Measurements from ENCODE around the gene EPB42.

Gene EPB42

DNA sequence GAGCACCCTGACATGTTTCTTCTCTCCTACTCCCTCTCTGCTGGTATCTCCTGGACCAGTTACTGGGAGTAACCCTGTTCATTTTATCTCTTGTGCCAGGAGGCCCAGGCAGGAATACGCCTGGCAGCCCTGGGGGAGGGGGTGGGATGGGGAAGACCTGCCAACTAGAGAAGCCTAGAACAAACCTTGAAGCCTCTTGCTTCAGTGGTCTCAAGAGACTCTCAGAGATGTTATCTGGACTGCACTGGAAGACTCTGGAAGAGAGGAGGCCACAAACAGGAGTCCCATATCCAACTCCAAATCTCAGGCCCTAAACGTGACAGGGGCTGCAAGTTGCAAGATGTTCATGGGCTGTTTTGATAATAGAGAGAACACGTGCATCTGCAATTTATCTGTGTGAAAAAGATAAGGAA, at the start of gene EPB42:
Gene EPB42, minus strand, starts transcription at position 28 of the 413 bp plus-strand sequence. CDS start 193 bp downstream, outside the sequence.
- no peak for DNase-seq (ENCODE audit: low spot score)

DNA sequence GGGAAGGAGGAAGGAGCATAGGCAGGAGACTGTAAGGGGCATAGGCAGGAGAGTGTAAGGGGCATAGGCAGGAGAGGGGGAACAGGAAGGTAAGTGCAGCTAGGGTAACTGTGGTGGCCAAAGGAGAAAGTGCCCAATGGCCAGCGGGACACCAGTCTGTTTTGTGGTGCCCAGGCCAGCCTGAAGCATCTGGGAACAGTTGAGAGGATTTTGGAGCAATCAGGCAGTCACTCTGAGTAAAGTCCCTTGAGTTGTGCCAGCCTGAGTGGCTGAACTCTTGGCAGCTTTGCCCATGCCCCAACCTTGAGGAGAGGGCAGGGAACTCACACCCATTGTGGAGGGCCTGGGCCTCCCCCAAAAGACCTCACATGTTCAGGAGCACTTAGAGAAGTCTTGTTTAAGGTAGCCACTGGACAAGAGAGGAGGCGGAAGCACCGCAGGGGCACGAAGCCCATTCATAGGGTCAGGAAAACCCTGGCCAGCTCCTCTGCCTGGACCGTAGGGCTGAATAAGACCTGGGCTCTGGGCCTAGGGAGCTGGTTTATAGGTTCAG, 49.4 kb upstream of the EPB42 start:
- no peak for DNase-seq (ENCODE audit: low spot score)

DNA sequence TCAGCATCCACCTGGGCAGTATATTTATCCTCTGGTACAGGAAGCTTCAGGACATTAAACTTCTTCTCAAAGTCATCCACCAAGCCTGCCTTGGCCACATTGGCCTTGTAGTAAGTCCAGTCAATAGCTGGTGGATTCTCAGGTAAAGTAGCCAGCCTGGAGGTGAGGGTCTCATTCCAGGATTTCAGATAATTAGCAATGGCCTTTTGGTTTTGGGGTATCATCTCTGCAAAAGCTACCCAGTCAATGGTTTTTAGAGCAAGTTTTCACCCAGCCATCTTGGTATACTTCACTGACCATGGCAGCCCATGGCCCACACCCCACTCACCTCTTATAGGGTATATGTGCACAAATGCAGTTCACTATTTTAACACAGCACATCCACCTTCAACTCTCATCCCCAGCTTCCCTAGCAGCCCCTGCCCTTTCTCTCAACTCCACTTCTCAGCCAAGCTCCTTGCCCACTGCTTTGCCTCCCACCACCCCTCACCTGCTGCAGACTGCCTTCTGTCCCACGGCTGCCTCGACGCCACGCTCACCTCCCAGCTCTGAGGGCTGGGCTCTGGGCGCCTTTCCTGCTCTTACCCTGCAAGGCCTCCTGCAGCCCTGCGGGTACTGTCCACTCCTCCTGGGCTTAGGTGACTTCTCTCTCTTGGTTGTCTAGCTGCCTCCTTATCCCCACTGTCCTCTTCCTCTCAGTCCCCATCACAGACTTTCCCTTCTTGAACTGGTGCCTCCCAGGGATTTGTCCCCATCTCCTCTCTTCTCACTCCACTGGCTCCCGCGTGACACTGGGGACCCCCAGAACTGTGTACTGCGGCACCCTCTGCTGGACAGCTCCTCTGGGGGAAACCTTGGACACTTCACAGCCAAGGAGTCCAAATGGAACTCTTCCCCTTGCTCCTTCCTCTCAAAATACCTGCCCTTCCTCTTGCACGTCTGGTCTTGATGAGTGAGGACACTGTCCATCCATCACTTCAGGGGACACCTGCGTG, 47.6 kb upstream of the EPB42 start:
- DNase-seq (ENCODE audit: low spot score): no peak

DNA sequence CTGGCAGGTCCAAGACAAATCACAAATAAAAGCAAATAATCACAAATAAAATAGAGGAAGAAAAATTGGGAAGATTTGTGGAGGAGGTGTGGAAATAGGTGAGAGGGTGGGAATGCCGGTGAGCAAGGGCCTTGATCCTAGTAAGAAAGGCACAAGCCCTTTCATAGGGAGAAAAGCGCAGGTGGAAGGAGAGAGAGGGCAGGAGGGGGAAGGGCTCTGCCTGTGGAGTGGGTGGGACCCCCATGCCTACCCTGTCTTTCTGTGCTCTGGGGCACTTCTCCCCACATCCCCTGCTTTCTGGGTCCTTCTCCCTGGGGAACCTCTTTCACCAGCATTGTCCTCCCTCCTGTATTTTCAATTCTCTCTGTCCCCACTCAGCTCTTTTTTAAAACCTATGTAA, 46.6 kb upstream of the EPB42 start:
- no peak for DNase-seq (ENCODE audit: low spot score)

DNA sequence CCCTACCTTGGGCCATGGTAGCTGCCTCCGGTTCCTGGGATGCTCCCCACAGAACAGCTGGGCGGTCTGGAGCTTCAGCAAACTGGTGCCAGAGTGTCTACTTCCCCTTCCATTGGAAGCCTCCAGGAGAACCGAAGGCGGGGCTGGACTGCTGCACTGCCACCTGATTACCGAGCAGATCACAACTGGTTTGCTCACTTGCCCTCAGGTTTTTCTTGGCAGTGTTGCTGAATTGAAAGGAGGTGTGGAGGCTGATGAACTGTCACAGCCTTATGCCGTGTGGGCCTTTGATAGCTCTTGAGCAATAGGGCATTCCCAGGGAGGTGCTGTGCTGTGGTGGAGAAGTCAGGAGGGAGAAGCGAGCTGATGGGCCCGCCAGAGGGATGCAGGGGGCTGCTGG, 46.0 kb upstream of the EPB42 start, which contains the start of gene TGM5:
Gene TGM5, minus strand, starts transcription at position 95 of the 400 bp plus-strand sequence. Its CDS starts 79 bp downstream, at position 16.
- DNase-seq (ENCODE audit: low spot score): no peak

DNA sequence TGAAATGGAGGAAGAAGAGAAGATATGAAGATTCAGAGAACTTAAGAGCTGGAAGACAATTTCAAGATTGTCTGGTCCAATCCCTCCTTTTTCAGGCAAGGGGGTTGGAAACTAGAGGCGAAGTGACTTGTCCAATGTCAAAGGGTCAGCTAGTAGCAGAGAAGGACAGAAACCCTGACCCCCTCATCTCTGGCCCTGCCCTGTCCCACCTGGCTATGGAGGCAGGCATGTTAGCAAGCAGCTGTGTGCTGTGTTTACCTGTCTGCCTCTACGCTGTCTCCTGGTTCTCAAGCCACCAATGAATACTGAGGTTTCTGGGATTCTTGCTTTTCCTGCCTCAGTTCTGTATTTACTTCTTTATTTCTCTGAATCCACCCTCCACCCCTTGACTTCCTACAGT, 45.6 kb upstream of the EPB42 start:
- no peak for DNase-seq (ENCODE audit: low spot score)

DNA sequence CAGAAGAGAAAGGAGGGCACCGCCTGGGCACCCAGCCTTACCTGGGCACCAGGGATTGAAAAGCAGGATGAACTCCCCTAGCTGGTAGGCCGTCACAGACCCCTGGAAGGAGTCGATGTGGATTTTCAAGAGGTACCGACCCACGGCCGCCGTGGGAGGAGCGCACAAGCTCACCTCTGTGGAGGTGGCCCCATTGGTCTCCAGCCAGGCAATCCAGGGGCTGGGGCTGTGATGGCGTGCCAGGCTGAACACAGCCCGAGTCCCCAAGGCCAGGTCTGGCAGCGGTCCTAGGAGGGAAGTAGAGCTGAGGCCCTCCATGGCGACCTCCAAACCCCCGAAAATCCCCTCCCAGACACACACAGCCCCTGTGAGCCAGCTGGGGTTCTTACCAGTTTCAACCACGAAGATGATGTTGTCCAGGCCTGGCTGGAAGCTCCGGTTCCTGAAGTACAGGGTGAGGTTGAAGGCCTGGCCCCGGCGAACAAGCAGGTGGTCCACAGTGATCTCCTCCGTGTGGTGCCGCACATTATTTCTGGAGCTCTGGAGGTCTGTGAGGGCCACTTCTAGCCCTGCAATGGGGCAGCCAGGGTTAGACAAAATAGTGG, 39.3 kb upstream of the EPB42 start:
- DNase-seq (ENCODE audit: low spot score): no peak

DNA sequence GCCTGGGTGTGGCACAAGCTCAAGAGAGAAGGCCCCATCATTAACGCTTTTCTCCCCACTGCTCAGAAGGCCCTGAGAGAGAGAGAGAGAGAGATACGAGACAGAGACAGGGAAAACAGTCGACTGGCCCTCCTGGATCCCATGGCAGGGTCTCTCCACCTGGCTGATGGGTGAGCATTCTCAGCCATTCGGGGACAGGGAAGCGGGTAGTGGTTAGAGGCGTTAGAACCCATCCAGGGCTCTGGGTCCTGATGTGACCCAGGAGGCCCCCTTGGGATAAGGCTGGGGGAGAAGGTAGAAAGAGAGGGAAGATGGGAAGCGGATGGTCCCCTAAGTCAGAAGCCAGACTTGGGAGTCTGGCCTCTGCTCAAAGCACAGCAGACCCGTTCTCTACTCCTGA, 38.0 kb upstream of the EPB42 start:
- no peak for DNase-seq (ENCODE audit: low spot score)

DNA sequence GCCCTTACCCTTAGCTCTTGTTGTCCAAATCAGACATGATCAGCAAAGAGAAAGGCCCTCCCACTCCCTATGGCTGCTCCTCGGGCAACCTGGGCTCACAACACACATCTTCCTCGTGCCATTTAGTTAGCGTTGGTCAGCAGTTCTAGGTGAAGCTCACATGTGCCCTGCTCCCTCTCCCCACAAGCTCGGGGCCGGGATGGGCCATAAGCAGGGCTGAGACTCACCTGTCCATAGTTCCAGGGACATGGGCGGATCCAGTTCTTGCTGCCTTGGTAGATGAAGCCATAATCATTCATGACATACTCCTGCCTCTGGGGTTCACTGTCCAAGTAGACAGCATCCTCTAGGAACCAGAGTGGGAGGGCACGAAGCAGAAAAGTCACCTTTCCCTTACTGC, 35.5 kb upstream of the EPB42 start:
- no peak for DNase-seq (ENCODE audit: low spot score)

DNA sequence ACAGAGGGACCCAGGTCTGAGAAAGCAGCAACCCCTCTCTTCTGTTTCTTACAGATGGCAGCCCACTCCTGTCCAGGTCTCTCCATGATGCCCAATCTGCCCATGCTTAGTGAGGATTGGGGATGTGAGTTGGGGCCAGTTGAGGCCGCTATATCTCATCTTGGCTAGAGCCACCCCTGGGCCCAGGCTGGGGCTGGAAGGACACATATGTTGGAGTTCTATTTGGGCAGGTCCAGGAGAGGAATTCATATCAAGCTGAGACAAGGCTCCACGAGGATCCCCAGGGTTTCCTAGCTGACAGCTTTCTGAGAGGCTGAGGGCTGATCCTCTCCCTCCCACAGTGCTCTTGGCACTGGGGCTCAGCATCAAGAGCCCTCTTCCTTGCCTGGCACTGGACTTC, 34.6 kb upstream of the EPB42 start:
- no peak for DNase-seq (ENCODE audit: low spot score)

DNA sequence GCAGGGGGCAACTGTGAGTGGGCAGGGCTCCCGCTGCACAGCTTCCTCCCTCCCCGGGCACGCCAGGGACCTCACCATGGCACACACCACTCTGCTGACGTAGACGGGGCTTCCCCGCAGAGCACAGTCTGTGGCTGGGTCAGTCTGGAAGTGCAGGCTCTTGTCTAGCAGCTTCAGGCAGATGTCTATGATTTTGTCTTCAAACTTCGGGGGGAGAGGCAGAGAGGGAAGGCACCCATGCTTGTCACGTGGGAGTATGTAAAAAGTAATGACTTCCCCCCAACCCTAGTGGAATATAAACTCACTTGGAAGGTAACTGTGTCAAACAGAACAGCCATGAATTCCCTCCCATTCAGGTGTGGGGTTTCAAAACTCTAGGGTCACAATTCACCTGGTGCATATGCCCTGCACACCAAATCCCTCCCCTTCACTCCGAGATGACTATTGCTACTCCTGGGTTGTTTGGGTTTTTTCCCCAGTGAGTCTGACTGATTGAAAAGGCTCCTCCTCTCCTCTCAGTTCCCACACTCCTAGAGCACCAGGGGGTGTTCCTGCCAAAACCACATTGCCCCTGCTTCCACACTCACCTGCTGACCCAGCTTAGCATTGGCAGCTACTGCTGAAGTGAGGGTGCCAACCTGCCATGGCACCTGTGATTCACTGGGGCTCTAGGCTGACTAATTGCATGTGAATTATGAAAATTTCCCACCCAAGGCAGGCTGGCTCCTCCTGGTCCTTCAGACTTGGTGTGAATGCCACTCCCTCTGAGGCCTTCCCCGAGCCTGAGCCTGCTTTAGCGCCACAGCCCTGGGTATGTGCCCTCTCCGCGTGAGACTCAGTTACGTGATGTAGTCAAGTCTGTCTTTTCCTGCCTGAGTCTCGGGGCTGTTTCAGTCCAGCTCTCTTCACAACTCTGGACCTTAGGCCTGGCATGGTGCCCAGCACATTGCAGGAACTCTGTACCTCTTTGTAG, 32.9 kb upstream of the EPB42 start:
- DNase-seq (ENCODE audit: low spot score): no peak

DNA sequence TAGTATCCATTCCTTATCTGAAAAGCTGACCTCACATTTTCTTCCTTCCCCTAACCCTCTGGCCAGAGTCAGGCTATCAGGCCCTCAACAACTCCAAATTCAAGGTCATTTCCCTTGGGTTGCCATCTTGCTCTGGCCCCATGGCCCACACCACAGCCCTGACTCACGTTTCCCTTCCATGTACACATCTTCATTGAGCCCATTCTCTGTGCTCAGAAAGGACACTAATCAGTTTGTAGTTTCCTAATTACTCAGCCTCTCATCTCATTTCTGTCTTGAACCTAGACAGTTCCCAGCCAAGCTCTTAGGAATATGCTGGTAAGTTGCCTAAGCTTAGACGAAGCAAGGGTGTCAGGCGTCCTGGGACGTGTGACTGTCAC, 31.0 kb upstream of the EPB42 start:
- no peak for DNase-seq (ENCODE audit: low spot score)

DNA sequence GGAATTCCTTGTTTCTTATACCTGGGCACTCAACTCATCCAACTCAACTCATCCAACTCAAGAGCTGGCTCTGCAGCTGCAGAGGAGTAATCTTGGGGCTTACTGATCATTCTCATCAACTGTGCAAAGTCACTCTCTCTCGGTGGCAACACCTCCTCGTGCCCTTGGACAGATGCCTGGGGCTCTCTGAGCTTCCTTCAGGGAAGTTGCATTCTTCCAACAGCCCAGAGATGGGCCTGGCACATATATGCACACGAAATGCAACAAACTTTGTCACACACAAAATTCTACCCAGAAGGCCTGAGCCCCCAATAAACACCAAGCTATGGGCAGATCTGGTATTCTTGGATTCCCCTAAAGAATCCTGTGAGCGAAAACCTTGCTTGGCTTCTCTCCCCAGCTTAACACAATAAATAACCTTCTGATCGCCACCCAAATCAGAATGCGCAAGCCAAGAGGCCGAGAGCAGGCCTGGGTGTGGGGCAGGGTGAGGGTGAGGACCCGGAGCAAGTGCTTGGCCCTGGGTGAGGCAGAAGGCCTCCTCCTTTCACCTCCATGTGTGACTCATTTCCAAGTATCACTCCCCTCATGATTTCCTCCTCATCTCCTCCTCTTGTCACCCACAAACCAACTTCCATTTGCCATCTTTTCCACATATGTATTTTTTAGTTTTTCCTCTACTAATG, 30.5 kb upstream of the EPB42 start:
- no peak for DNase-seq (ENCODE audit: low spot score)

DNA sequence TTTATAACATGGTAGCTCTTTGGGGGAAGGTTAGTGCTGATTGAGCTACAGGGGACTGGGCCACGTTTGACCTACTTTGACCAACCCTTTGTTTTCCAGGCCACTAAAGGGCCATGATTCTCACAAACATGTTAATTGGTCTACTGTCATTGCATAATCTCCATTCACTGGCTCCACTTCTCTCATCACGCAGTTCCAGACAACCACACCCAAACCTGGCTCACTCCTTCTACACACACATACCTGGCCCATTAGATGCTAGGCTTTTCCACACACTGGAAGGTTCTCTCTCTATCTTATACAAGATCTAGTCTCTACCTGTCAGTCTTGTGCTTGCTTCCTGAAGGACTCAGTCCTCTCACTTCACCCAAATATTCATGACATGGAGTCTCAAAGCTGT, 30.0 kb upstream of the EPB42 start:
- no peak for DNase-seq (ENCODE audit: low spot score)

DNA sequence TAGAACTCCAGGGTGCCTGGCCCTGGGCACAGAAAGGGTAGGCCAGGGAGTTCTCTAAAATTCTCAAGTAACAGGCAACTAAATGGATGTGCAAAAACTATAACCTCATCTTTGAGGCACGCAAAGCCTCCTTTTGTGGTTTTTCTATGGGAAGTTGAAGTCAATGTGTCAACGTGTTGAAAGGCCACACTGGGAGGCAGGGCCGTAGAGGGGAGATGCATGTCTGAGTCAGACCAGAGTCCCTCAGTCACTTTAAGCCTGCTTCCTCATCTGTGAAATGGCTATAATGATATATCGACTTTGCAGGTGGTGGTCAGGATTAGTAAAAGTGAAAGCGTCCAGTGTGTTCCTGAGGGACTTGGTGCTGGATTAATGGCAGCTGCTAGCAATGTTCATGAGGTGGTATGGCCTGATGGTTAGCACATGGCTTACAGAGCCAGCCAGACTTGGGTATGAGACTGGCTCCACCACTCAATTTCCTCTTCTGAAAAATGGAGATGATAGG, 28.9 kb upstream of the EPB42 start:
- no peak for DNase-seq (ENCODE audit: low spot score)

DNA sequence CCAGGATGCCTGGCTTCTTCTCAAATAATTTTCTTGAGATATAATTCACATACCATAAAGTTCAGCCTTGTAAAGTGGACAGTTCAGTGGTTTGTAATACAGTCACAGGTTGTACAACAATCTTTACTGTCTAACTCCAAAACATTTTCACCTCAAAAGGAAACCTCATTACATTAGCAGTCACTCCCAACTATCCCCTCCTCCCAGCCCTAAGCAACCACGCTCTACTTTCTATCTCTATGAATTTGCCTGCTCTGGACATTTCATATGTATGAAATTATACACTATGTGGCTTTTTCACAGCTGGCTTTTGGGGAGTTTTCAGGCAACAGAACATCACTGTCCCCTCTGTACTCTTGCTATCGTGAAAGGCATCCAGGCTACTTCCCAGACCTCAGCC, 28.4 kb upstream of the EPB42 start:
- no peak for DNase-seq (ENCODE audit: low spot score)

DNA sequence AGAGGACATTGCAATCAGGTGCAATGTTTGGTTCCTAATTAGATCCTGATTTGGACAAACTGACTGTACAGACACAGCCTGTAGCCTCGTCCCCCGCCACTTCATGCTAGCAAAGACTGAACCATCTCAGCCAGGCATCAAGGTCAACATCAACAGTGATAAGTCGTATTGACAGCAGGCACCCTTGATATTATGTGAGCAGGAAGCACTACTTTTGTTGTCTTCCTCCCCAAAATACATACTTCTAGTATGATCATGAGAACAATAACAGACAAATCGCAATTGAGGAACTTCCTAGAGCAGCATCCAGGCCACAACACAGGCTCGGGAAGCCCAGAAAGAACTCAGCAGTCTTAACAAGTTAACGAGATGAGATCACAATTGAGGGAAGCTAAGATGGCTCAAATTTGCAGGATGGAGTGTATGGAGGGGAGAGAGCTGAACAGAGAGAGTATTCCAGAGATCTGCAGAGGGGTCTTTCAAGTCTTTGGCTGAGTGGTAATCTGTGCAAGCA, 25.5 kb upstream of the EPB42 start:
- no peak for DNase-seq (ENCODE audit: low spot score)

DNA sequence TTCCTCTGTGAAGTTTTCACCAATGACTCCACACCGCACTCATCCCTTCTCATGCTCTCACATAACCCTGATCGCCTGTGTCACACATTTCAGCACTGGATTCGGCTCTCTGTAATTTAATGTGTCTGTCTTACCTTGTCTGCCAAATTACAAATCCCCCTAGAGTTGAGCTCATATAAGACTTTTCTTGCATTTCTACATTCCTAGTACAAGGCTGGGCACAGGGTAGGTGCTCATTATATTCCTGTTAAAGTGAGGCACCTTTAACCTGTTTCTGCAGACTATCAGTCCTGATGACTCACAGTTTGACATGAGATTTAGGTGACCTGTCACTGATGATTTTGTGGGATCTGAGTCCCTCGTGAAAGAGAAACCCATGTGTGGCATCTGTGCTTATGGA, 23.3 kb upstream of the EPB42 start:
- DNase-seq (ENCODE audit: low spot score): no peak

DNA sequence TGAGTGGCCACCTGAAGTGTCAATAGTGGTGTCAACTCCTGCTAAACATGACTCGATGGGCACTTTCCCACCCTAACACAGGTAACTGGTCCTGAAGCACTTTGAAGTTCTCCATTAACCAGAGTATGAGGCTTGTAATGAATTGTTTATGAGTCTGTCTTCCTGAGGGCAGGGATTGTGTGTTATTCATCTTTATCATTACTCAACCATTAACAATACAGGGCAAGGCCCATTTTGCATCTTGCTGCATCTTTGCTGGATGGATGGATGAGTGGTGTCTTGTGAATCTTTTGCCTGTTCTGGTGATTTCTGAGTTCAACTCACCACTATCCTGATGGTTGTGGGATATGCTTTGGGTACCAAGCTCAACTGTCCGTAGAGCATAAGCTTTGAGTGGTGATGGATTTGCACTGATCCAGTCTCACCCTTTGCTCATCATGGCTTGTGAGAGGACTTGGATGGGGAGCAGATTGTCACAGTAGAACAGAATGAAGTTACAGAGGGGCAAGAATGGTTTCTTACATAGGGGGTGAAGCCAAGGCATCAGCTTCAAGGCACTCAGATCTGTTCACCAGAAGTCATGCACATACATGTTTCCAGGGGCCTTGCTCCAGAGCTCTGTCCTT, 22.3 kb upstream of the EPB42 start:
- no peak for DNase-seq (ENCODE audit: low spot score)

DNA sequence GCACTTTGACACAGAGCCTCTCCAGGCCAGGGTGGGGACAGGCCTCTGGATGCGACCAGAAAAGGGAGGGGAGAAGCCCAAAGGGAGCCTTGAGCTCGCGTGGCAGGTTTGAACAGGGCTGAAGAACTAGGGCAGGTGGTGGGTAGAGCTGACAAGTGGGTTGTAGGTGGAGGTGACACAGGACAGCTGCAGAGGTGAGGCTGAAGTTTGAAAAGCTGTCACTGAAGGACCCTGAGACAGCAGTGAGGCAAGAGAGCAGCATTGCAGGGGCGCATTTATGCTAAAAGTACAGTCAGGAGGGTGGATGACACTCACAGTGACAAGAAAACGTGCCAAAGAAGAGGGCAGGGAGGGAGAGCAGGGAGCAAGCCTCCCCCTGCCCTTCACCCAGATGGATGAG, 21.8 kb upstream of the EPB42 start:
- DNase-seq (ENCODE audit: low spot score): no peak
